Heart right ventricle (tissue), 16 donors: ENCODE results near the gene C4orf51. TPM values are rescaled to one million over a fixed set of nuclear protein-coding genes. Genes with fewer than 3 reads are reported as not detected.

Experiments used
- ATAC-seq, 8 donors: fragments of 200-7000 bp; cut with Tn5 transposase; one replicate each; pipeline ENCODE4 v1.9.1; 2020; ENCODE audit warnings: mild to moderate bottlenecking in 8 of 8, moderate library complexity in 8 of 8, moderate number of reproducible peaks in 1 of 8
- DNase-seq, 2 donors: peaks; one replicate each; pipeline ENCODE4 v3.0.0-alpha.2; 2020
- H3K27ac ChIP-seq, 10 donors: fragments of 200-600 bp; sonication (generic) in 2 of 10; one replicate each; pipeline versions ENCODE4 v1.5.0 to v1.8.0; 2020 to 2022; ENCODE audit warnings: mild to moderate bottlenecking in 3 of 10
- H3K27me3 ChIP-seq, 7 donors: fragments of 200-600 bp; one replicate each; pipeline ENCODE4 v1.8.0; 2021 to 2022; ENCODE audit warnings: mild to moderate bottlenecking in 2 of 7
- H3K36me3 ChIP-seq, 9 donors: fragments of 200-600 bp; sonication (generic) in 1 of 9; one replicate each; pipeline versions ENCODE4 v1.5.0 to v1.8.0; 2020 to 2022; ENCODE audit warnings: mild to moderate bottlenecking in 2 of 9
- H3K4me1 ChIP-seq, 9 donors: fragments of 200-600 bp; sonication (generic) in 1 of 9; one replicate each; pipeline versions ENCODE4 v1.5.0 to v1.8.0; 2020 to 2022; ENCODE audit warnings: mild to moderate bottlenecking in 4 of 9
- H3K4me3 ChIP-seq, 10 donors: fragments of 200-600 bp; sonication (generic) in 2 of 10; one replicate each; pipeline versions ENCODE4 v1.5.0 to v1.8.0; 2020 to 2022; ENCODE audit warnings: mild to moderate bottlenecking in 7 of 10, moderate library complexity in 2 of 10
- H3K9me3 ChIP-seq, 11 donors: fragments of 200-600 bp in 10 of 11; sonication (generic) in 2 of 11; one replicate each; pipeline versions ENCODE4 v1.5.0 to v1.8.0; 2013 to 2022; ENCODE audit warnings: mild to moderate bottlenecking in 2 of 11, control low read depth in 1 of 11, moderate library complexity in 1 of 11
- WGBS, 2 donors: extraction: QIAGEN DNeasy Blood & Tissue Kit; methylation state at CpG; one replicate each; pipeline ENCODE4 v1.1.7; 2013; ENCODE audit warnings: inconsistent platforms in 1 of 2; 5-methylcytosine and 5-hydroxymethylcytosine counted together
- intact Hi-C, 10 donors: fragments of 100-400 bp; cut with DNase I; formaldehyde crosslinking; loops; one replicate each; pipeline versions ENCODE4 v1.11.1 to v1.14.2; 2022
- polyA plus RNA-seq, 2 donors: library from polyadenylated mRNA; stranded (reverse); fragments of 200-250 nt; gene quantifications; one replicate each; pipeline ENCODE4 v1.2.3, GENCODE V29; 2013
- total RNA-seq, 10 donors: library from RNA; stranded (reverse); fragmentation: NEBNext Ultra II Directional in 3 of 10; extraction: Animal tissue kit (Norgen Biotek cat#: 25700) in 3 of 10; gene quantifications; one replicate each; pipeline versions ENCODE4 v1.2.1 to v1.2.4, GENCODE V29; 2021 to 2023
- TF ChIP-seq, protein P1 (sequence below), 9 donors: fragments of 200-600 bp; sonication (generic) in 2 of 9; IDR thresholded peaks; one replicate each; pipeline versions ENCODE4 v1.5.0 to v1.8.0; 2021 to 2022; ENCODE audit warnings: antibody characterized with exemption in 9 of 9, mild to moderate bottlenecking in 5 of 9, moderate library complexity in 1 of 9
- donor health status: Arrhythmogenic right ventricular cardiomyopathy.
- donor health status: ischemic (EF 13 %, LVEDD 7.1; RV severe dilation, severe dysfunction).
- donor health status: healthy with polysubstance abuse.
- donor health status: DM: no; HTN: yes; CAD: no.
- donor health status: DM: no; HTN: no; CAD: no.
- donor health status: ischemic (EF 25% LVEDD 6.9; RV normal size, moderate dysfunction).
- donor health status: ischemic (EF 25% LVEDD 5.7; RV mildly dilated, moderate dysfunction).
- donor health status: healthy.
- donor health status: DM: yes; HTN: yes; CAD: no.
- donor health status: Ischemic cardiomyopathy.
- donor health status: ischemic (EF 35%, LVEDD 5.7; RV mildly dilated, moderate dysfunction).
- donor health status: nonischemic (EF 11% LVEDD 7.7; RV severe dilation, severe dysfunction).
- donor health status: DM: yes; HTN: yes; CAD: no.
- donor health status: PGD.
- donor health status: ischemic (EF 29% LVEDD 5.4; RV normal size, mild dysfunction).
- donor health status: nonischemic (EF 23%, LVEDD 6.1; RV moderate dilation, normal function).

The C4orf51 gene
- total and polyA plus RNA-seq, 12 donors, result not detected

DNA sequence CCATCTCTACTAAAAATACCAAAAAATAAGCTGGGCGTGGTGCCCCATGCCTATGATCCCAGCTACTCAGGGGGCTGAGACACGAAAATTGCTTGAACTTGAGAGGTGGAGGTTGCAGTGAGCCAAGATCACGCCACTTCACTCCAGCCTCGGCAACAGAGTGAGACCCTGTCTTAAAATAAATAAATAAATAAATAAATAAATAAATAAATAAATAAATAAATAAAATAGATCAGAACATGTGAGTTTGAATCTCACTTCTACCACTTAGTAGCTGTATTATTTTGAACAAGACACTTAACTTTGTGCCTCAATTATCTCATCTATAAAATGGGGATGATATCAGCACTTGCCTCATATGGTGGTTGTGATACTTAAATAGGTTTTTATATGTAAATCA is 90.2 kb downstream of the C4orf51 start:
- ATAC-seq, result no peak
- 94 to 96% methylated on average over 4 of the region's 4 CpGs for WGBS, 2 donors
- H3K4me3 ChIP-seq, result no peak overlapping the region
- no peaks in the 10 kb centered on the region for H3K27me3 ChIP-seq
- peaks cover 0 to 11% (median 0%) of the 10 kb centered on the region in 11 donors for H3K9me3 ChIP-seq
- H3K36me3 ChIP-seq, result peaks cover 0 to 48% (median 9%) of the 10 kb centered on the region in 9 donors
- H3K4me1 ChIP-seq, result peaks cover 0 to 17% (median 0%) of the 10 kb centered on the region in 9 donors
- intact Hi-C loops, result no loop called here
- TF ChIP-seq, protein P1, sequence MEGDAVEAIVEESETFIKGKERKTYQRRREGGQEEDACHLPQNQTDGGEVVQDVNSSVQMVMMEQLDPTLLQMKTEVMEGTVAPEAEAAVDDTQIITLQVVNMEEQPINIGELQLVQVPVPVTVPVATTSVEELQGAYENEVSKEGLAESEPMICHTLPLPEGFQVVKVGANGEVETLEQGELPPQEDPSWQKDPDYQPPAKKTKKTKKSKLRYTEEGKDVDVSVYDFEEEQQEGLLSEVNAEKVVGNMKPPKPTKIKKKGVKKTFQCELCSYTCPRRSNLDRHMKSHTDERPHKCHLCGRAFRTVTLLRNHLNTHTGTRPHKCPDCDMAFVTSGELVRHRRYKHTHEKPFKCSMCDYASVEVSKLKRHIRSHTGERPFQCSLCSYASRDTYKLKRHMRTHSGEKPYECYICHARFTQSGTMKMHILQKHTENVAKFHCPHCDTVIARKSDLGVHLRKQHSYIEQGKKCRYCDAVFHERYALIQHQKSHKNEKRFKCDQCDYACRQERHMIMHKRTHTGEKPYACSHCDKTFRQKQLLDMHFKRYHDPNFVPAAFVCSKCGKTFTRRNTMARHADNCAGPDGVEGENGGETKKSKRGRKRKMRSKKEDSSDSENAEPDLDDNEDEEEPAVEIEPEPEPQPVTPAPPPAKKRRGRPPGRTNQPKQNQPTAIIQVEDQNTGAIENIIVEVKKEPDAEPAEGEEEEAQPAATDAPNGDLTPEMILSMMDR (IDR thresholded peaks at IDR 0.05), result no peak
- H3K27ac ChIP-seq, result no peak overlapping the region
- no peak for DNase-seq

DNA sequence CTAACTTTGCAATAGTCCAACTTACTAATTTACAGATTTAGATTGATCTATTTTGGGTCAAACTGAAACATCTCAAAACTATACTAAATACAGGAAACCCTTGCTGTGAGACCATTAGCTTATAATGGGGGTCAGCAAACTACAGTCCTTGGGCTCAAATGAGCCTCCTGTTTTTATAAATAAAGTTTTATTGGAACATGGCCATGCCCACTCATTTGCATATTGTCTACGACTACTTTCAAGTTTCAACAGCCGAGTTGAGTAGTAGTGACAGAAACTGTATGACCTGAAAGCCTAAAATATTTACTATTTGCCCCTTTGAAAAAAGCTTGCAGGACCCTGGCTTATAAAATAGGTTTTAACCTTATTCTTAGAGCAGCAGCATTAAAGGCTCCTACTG is 92.4 kb downstream of the C4orf51 start:
- Histone ChIP-seq H3K36me3 (peaks cover 0 to 46% (median 7%) of the 10 kb centered on the region in 9 donors), H3K4me3 (no peak overlapping the region), H3K4me1 (peaks cover 0 to 17% (median 0%) of the 10 kb centered on the region in 9 donors), H3K27me3 (no peaks in the 10 kb centered on the region), H3K9me3 (peaks cover 0 to 8% (median 0%) of the 10 kb centered on the region in 11 donors), H3K27ac (no peak overlapping the region)
- ATAC-seq (no peak), DNase-seq (no peak)
- intact Hi-C loops, result no loop called here
- TF ChIP-seq, protein P1 (IDR thresholded peaks at IDR 0.05), result no peak
- WGBS, 2 donors, result 88 to 91% methylated on average over 2 of the region's 2 CpGs

- Histone ChIP-seq H3K4me3 (no peak overlapping the region), H3K27me3 (no peaks in the 10 kb centered on the region), H3K27ac (peak overlapping the region in 6 of 10 donors; percentile 20 to 48 (median 28)), H3K36me3 (peaks cover 0 to 50% (median 6%) of the 10 kb centered on the region in 9 donors), H3K9me3 (no peaks in the 10 kb centered on the region), H3K4me1 (peaks cover 0 to 17% (median 0%) of the 10 kb centered on the region in 9 donors)
- WGBS, 2 donors, result 43 to 66% methylated on average over 6 of the region's 6 CpGs
- DNase-seq (no peak), ATAC-seq (peak; percentile 54 to 97 (median 92))
- TF ChIP-seq, protein P1 (IDR thresholded peaks at IDR 0.05), result no peak
- intact Hi-C loops, result no loop called here
Measured at GRCh38 chr4:145773581-145774234, 93.8 kb downstream of the C4orf51 start.

- peak in 1 of 8 donors; percentile 14 for ATAC-seq
- intact Hi-C loops, result no loop called here
Measured at GRCh38 chr4:145774473-145774872, 94.5 kb downstream of the C4orf51 start.

More at GRCh38 chr4:145774473-145774872, 94.5 kb downstream of the C4orf51 start:
- no peak overlapping the region for H3K4me3 ChIP-seq
- TF ChIP-seq, protein P1 (IDR thresholded peaks at IDR 0.05), result no peak
- H3K36me3 ChIP-seq, result peaks cover 0 to 56% (median 6%) of the 10 kb centered on the region in 9 donors
- WGBS, 2 donors, result 72 to 84% methylated on average over 6 of the region's 6 CpGs
- H3K27me3 ChIP-seq, result no peaks in the 10 kb centered on the region
- DNase-seq, result no peak
- peak overlapping the region in 4 of 10 donors; percentile 20 to 48 (median 36) for H3K27ac ChIP-seq
- H3K9me3 ChIP-seq, result no peaks in the 10 kb centered on the region
- peaks cover 0 to 19% (median 5%) of the 10 kb centered on the region in 9 donors for H3K4me1 ChIP-seq
